GM13977 (cell line): Measurements from ENCODE around the gene AGBL1.

Experiments used
- DNase-seq: peaks from one replicate; pipeline ENCODE4 v3.0.0; 2012; ENCODE audit warnings: low spot score
- in situ Hi-C: fragments of 300-500 bp; cut with MboI; formaldehyde crosslinking; loops from one replicate; pipeline ENCODE4 v1.12.0; 2022; ENCODE audit warnings: low sequenced_read_pairs, low pct_unique_long_range_greater_than_20kb, mixed read lengths, inconsistent platforms; ENCODE audit not compliant: unreplicated experiment
- TF ChIP-seq, protein P1 (sequence below): IDR thresholded peaks from 2 replicates; pipeline ENCODE4 v1.5.1; 2012; ENCODE audit warnings: mild to moderate bottlenecking, control low read depth; ENCODE audit not compliant: insufficient read depth; ENCODE audit errors: extremely low read depth, missing control alignments

AGBL1 gene

DNA sequence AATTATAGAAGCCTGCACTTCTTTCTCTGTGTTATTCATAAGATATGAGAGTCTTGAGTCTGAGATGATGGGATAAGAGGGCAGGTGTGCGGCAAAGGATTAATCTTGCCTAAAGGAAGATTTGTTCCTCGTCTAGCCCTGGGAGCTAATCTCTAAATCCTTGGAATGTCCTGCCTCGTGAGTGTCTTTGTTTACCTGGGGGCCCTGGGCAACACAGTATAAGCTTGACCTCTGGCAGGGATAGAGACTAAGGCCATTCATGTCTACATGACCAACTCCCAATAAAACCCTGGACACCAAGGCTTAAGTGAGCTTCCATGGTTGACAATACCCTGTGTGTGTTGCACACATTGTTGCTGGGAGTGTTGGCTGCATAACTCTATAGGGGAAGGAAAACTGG is 3.2 kb upstream of the AGBL1 start:
- TF ChIP-seq, protein P1, sequence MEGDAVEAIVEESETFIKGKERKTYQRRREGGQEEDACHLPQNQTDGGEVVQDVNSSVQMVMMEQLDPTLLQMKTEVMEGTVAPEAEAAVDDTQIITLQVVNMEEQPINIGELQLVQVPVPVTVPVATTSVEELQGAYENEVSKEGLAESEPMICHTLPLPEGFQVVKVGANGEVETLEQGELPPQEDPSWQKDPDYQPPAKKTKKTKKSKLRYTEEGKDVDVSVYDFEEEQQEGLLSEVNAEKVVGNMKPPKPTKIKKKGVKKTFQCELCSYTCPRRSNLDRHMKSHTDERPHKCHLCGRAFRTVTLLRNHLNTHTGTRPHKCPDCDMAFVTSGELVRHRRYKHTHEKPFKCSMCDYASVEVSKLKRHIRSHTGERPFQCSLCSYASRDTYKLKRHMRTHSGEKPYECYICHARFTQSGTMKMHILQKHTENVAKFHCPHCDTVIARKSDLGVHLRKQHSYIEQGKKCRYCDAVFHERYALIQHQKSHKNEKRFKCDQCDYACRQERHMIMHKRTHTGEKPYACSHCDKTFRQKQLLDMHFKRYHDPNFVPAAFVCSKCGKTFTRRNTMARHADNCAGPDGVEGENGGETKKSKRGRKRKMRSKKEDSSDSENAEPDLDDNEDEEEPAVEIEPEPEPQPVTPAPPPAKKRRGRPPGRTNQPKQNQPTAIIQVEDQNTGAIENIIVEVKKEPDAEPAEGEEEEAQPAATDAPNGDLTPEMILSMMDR, result no peak
- in situ Hi-C loops, result no loop called here

DNA sequence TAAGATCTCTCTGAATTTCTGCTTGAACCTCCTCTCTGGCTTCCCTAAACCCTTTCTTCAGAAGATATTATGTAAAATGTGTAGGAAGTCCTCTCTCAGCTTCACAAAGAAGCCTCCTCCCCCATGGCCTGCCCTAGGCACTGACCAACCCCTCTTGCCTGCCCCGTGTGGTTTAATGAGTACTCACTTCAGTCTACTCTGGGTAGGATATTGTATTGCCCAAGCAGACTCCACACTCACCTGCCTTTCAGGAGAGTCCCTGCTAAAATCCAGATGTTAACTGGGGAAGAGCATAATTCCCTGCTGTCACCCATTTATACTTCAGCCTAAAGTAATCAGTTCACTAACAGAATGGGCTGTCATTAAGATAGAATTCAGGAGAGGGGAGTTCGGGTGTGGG is 2.6 kb upstream of the AGBL1 start:
- TF ChIP-seq, protein P1, result no peak
- no peak for DNase-seq
- in situ Hi-C loops, result no loop called here

More for the DNA sequence above, 3.2 kb upstream of the AGBL1 start:
- no peak for DNase-seq

DNA sequence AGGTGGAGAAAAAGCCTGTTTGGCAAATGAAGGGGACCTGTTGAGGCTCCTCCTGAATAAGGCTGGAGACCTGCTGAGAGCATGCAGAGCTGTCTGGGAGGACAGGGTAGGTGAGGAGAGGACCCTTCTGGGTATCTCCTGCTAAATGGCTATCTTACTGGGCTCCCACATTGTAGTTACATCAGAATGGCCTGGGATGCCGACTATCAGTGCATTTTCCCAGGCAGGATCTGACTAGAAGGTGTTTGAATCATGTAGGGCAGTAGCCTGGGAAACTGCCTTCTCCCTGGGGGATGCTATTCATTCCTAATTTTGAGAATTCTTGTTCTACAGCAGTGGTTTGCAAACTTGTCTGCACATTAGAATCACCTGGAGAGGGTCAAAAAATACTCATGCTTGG is 631 bp downstream of the AGBL1 start:
- in situ Hi-C loops, result no loop called here
- DNase-seq, result no peak
- TF ChIP-seq, protein P1, result no peak

GRCh38 chr15:86082619-86083380 is 3.1 kb downstream of the AGBL1 start:
- TF ChIP-seq, protein P1, result no peak
- DNase-seq, result no peak
- in situ Hi-C loops, result no loop called here

DNA sequence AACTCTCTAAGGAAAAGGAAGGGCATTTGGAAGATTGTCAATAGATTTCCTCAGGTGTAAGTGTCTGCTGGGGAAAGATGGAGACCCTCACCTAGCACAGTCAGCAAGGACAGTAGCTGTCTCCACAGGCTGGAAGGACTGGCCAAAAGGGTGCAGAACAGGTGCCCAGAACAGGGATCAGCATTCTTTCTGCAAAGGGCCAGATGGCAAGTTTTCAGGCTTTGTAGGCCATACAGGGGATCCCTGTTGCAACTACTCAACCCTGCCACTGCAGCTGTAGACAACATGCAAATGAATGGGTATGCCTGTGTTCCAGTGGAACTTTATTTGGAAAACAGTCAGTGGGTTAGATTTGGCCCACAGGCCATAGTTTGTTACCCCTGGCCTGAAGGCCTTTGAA is 8.1 kb downstream of the AGBL1 start:
- in situ Hi-C loops, result no loop called here
- TF ChIP-seq, protein P1, result no peak
- DNase-seq, result no peak

- TF ChIP-seq, protein P1, result no peak
- no peak for DNase-seq
- in situ Hi-C loops, result no loop called here
Observed at GRCh38 chr15:86089422-86089821, 9.8 kb downstream of the AGBL1 start.

DNA sequence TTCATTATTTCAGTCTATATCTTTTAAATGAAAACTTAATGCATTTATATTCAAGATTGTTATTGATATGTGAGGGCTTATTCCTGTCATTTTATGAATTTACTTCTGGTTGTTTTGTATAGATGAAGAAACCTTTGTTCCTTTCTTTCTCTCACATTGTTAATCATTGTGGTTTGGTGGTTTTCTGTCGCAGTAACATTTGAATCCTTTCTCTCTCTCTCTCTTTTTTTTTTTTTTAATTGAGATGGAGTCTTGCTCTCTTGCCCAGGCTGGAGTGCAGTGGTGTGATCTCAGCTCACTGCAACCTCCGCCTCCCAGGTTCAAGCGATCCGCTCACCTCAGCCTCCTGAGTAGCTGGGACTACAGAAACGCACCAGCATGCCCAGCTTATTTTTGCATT is 22.1 kb downstream of the AGBL1 start:
- in situ Hi-C loops, result no loop called here
- no peak for DNase-seq
- TF ChIP-seq, protein P1, result no peak
